Colonic mucosa (tissue), 4 donors: ENCODE measurements around the gene KCTD6. TPM values are rescaled to one million over a fixed set of nuclear protein-coding genes. Genes with fewer than 3 reads are reported as not detected.

Experiments
- DNase-seq: peaks from one replicate; pipeline ENCODE4 v3.0.0-alpha.2; 2020
- H3K27ac ChIP-seq: fragments of 200-600 bp; one replicate; pipeline ENCODE4 v1.8.0; 2021
- H3K27me3 ChIP-seq: fragments of 200-600 bp; one replicate; pipeline ENCODE4 v1.8.0; 2021
- H3K36me3 ChIP-seq: fragments of 200-600 bp; one replicate; pipeline ENCODE4 v1.8.0; 2021
- H3K4me1 ChIP-seq: fragments of 200-600 bp; one replicate; pipeline ENCODE4 v1.8.0; 2021; ENCODE audit warnings: mild to moderate bottlenecking
- H3K4me3 ChIP-seq: fragments of 200-600 bp; one replicate; pipeline ENCODE4 v1.8.0; 2021
- H3K9ac ChIP-seq, 2 donors: one replicate each; pipeline ENCODE4 v1.7.0; 2013; ENCODE audit warnings: control low read depth in 2 of 2, low read depth in 2 of 2, low read length in 2 of 2
- H3K9me3 ChIP-seq: fragments of 200-600 bp; one replicate; pipeline ENCODE4 v1.8.0; 2021
- intact Hi-C: fragments of 100-400 bp; cut with DNase I; formaldehyde crosslinking; loops from one replicate; pipeline ENCODE4 v1.14.1; 2022
- total RNA-seq, 2 donors: library from RNA; stranded (reverse); fragmentation: NEBNext Ultra II Directional in 1 of 2; extraction: Animal tissue kit (Norgen Biotek cat#: 25700) in 1 of 2; gene quantifications; one replicate each; pipeline ENCODE4 v1.2.1, GENCODE V29; 2021
- TF ChIP-seq, protein P1 (sequence below): fragments of 200-600 bp; IDR thresholded peaks from one replicate; pipeline ENCODE4 v1.8.0; 2022; ENCODE audit warnings: antibody characterized with exemption, mild to moderate bottlenecking
- donor health status: healthy.
- donor health status: DM: no; HTN: no; CAD: no.
- donor health status: DM: no; HTN: no; CAD: no.

KCTD6 gene
- 10 to 100 TPM in 1 of 2 donors, 1 to 10 TPM in 1; 8.1 to 10.2 TPM for total RNA-seq

DNA sequence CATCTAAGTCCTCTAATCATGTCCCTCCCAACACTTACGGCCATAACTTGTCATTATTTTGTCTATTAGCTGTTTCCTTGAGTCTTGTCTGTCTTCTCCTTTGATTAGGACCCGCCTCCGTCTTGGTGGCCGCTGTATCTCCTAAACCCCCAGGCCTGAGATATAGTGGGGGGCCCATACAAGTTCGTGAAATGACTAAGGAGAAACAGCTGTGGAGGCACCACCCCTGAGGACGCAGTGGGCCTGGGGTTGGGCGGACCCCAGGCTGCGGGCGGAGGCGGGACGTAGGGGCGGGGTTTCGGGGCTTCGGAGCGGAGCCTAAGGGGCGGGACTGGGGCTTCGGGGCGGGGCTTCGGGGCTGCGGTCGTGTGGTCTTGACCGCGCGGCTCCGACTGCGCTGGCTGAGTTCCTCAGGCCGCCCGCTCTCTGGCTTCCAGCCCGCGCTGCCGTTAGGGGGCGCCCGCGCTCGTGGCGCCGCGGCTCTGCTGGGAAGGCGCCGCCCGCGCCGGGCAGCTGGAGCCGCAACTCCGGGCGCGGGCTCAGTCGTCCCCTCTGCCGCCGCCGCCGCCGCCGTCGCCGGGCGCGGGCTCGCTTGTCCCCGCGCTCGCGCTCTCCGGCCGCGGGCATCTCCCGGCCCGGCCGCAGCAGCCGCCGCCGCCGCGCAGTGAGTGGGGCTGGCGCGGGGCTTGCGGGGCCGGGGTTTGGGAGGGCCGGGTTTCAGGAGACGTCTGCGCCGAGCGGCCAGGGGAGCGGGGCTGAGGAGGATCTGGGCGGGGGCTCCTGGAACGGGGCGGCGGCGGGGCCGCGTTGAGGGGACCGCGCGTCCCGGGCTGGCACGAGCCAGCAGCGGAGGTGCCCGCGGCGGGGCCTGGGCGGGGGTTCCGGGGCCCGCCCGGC lies at the start of gene KCTD6:
KCTD6 (plus strand) TSS at position 591 of the 897 bp plus-strand sequence. CDS start 6,660 bp downstream, outside the sequence.
- no peaks in the 10 kb centered on the region for H3K9me3 ChIP-seq
- TF ChIP-seq, protein P1, sequence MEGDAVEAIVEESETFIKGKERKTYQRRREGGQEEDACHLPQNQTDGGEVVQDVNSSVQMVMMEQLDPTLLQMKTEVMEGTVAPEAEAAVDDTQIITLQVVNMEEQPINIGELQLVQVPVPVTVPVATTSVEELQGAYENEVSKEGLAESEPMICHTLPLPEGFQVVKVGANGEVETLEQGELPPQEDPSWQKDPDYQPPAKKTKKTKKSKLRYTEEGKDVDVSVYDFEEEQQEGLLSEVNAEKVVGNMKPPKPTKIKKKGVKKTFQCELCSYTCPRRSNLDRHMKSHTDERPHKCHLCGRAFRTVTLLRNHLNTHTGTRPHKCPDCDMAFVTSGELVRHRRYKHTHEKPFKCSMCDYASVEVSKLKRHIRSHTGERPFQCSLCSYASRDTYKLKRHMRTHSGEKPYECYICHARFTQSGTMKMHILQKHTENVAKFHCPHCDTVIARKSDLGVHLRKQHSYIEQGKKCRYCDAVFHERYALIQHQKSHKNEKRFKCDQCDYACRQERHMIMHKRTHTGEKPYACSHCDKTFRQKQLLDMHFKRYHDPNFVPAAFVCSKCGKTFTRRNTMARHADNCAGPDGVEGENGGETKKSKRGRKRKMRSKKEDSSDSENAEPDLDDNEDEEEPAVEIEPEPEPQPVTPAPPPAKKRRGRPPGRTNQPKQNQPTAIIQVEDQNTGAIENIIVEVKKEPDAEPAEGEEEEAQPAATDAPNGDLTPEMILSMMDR = peak; percentile 28
- peak within 1 kb of the TSS; percentile 78 to 80 for H3K9ac ChIP-seq
- H3K27me3 ChIP-seq = no peaks in the 10 kb centered on the region
- H3K4me3 ChIP-seq = peak within 1 kb of the TSS; percentile 75
- peak within 1 kb of the TSS; percentile 55 for H3K27ac ChIP-seq
- peaks cover 7% of the 10 kb centered on the region for H3K4me1 ChIP-seq
- DNase-seq = peak; percentile 94
- intact Hi-C loops = loop anchor here (5.0 kb wide), 1 partner anchor 59 kb away; the partner anchor contains the start of gene PDHB
- H3K36me3 ChIP-seq = no peaks in the 10 kb centered on the region

DNA sequence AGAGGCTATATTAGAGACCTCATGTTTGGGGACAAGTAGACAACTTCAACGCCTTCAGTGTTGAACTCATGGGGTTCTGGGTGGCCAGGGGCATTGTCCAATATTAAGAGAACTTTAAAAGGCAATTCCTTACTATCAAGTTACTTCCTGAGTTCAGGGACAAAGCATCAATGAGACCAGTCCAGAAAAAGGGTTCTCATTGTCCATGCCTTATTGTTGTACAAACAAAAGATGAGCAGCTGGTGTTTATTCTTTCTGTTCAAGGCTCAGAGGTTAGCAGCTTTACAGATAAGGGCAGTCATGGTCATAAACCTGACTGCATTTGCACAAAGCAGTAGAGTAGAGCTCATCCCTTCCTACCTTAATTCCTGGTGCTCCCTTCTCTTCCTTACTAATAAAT lies 39.7 kb upstream of the KCTD6 start:
- intact Hi-C loops = no loop called here
- Histone ChIP-seq H3K27ac (no peak overlapping the region), H3K36me3 (no peaks in the 10 kb centered on the region), H3K4me1 (no peaks in the 10 kb centered on the region), H3K27me3 (no peaks in the 10 kb centered on the region), H3K4me3 (no peak overlapping the region), H3K9me3 (no peaks in the 10 kb centered on the region), H3K9ac (no peak overlapping the region)
- TF ChIP-seq, protein P1 = no peak
- DNase-seq = no peak

DNA sequence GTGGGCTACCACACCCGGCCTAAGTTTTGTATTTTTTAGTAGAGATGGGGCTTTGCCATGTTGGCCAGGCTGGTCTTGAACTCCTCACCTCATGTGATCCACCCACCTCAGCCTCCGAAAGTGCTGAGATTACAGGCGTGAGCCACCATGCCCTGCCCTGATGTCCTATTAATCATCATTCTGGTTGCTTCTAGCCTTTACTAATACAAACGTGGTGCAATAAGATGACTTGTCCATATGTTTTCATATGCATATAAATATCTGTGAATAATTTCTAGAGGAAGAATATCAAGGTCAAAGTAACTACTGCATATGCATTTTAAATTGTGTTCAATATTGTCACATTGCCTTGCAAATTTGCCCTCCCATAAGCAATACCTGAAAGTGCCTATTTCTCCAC lies 32.7 kb upstream of the KCTD6 start:
- TF ChIP-seq, protein P1 = no peak
- Histone ChIP-seq H3K27me3 (no peaks in the 10 kb centered on the region), H3K36me3 (no peaks in the 10 kb centered on the region), H3K27ac (no peak overlapping the region), H3K9ac (no peak overlapping the region), H3K9me3 (no peaks in the 10 kb centered on the region), H3K4me3 (no peak overlapping the region), H3K4me1 (no peaks in the 10 kb centered on the region)
- DNase-seq = no peak
- intact Hi-C loops = no loop called here

DNA sequence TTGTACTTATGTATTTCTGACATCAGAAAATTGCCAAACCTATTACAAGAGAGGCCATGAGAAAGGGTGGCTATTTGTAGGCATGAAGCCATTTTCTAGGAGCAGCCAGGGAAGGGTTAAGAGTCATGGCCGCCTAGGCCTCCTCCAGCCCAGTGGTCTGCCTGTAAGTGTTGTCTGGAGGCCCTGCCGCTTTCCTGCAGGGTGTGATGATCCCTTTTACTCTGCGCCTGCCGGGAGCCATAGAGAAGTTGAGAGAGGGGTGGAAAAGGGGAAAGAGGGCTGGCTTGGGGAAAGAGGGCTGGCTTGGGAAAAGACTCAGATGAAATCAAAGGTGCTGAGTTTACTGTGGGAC lies 29.1 kb upstream of the KCTD6 start:
- TF ChIP-seq, protein P1 = no peak
- Histone ChIP-seq H3K9ac (no peak overlapping the region), H3K9me3 (no peaks in the 10 kb centered on the region), H3K4me3 (no peak overlapping the region), H3K27ac (no peak overlapping the region), H3K36me3 (no peaks in the 10 kb centered on the region), H3K4me1 (no peaks in the 10 kb centered on the region), H3K27me3 (no peaks in the 10 kb centered on the region)
- intact Hi-C loops = loop anchor here (5.0 kb wide), 1 partner anchor 69 kb away; no protein-coding TSS in a partner anchor
- DNase-seq = no peak

DNA sequence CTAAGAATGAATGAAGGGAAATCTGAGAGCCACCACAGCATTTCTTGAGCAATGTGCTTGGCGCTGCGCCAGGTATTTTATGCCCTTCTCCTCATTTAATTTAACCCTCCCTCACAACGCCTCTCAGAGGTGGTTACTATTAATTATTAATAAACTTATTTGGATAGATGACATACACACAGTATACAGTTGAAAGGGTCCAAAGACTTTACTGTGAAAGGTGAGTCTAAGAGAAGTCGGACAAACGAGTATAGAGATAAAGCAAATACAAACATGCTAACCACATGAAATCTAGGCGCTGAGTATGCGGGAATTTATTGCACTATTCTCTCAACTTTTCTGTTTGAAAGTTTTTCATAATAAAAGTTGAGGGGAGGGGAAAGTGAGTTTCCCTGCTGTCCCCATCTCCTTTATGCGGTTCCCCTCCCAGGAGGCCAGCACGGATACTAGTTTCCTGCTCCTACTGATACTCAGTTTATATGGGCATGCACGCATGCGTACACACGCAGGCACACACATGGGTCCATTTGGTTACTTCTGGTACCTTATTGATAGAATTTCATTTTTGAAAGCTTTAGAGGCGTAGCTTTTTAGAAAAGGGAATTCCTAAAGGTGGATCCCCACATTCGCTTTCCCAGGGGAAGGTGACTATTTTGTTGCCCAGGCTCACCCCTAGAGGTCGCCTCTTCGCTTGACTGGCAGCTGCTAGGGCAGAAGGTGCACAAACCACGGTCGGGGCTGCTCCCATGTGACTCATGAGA lies 28.5 kb upstream of the KCTD6 start:
- Histone ChIP-seq H3K27ac (no peak overlapping the region), H3K27me3 (no peaks in the 10 kb centered on the region), H3K9me3 (no peaks in the 10 kb centered on the region), H3K9ac (no peak overlapping the region), H3K4me3 (peak overlapping the region; percentile 1), H3K36me3 (no peaks in the 10 kb centered on the region), H3K4me1 (no peaks in the 10 kb centered on the region)
- TF ChIP-seq, protein P1 = peak; percentile 76
- intact Hi-C loops = loop anchor here (5.0 kb wide), 1 partner anchor 69 kb away; no protein-coding TSS in a partner anchor
- DNase-seq = peak; percentile 85
